GM10248 (cell line): Measurements from ENCODE around the gene COL17A1.

Source experiments
- CTCF ChIA-PET: fragments of 300-600 bp; sonication (Branson Sonifier 250); formaldehyde crosslinking; extraction: SDS; loops from one replicate; lab custom pipeline; 2021; ENCODE audit warnings: antibody characterized with exemption; lab: Yijun Ruan, JAX
- POLR2A ChIA-PET: fragments of 350-650 bp; sonication (Branson Sonifier 250); formaldehyde crosslinking; extraction: SDS; loops from one replicate; lab custom pipeline; 2020; ENCODE audit warnings: antibody characterized with exemption; lab: Yijun Ruan, JAX
- DNase-seq: peaks from one replicate; pipeline ENCODE4 v3.0.0; 2012; ENCODE audit errors: extremely low spot score
- CTCF ChIP-seq: IDR thresholded peaks from 2 replicates; pipeline ENCODE4 v1.5.1; 2012; ENCODE audit warnings: mild to moderate bottlenecking, low read depth; ENCODE audit errors: extremely low read depth, missing control alignments, control extremely low read depth

COL17A1 gene

GRCh38 chr10:104085801-104086400 is at the start of gene COL17A1:
Gene COL17A1, minus strand, starts transcription at chr10:104085880. Its CDS starts 5,207 bp downstream, at chr10:104080673.
- CTCF ChIA-PET, result no interaction called here
- DNase-seq, result no peak
- POLR2A ChIA-PET, result no interaction called here
- TF ChIP-seq CTCF, result no peak

- CTCF ChIA-PET, result interaction anchor here (1.5 to 2.1 kb wide), 2 partner anchors 9 to 160 kb away, joined by 4 to 15 read pairs; partner anchors contain the start of gene SFR1
These were observed 44.4 kb upstream of the COL17A1 start for GRCh38 chr10:104130041-104130440.

GRCh38 chr10:104128214-104128613 is 42.5 kb upstream of the COL17A1 start:
- TF ChIP-seq CTCF, result no peak
- CTCF ChIA-PET, result interaction anchor here (0.7 to 2.3 kb wide), 4 partner anchors 12 to 240 kb away, joined by 3 to 6 read pairs (median 4); no protein-coding TSS in a partner anchor
- DNase-seq, result no peak
- POLR2A ChIA-PET, result no interaction called here

More at GRCh38 chr10:104130041-104130440, 44.4 kb upstream of the COL17A1 start:
- POLR2A ChIA-PET, result no interaction called here
- no peak for DNase-seq
- TF ChIP-seq CTCF, result no peak

- CTCF ChIA-PET, result interaction anchor here (0.7 to 2.3 kb wide), 5 partner anchors 13 to 239 kb away, joined by 3 to 6 read pairs (median 4); no protein-coding TSS in a partner anchor
- TF ChIP-seq CTCF, result no peak
- no peak for DNase-seq
- POLR2A ChIA-PET, result no interaction called here
These were observed 41.7 kb upstream of the COL17A1 start for GRCh38 chr10:104127411-104127810.

- peak; percentile 26 for DNase-seq
- ChIA-PET CTCF (interaction anchor here (1.1 to 4.5 kb wide), 5 partner anchors 8 to 23 kb away, joined by 3 to 17 read pairs (median 4); no protein-coding TSS in a partner anchor), POLR2A (interaction anchor here (0.7 kb wide), 1 partner anchor 393 kb away, joined by 3 read pairs; no protein-coding TSS in a partner anchor)
- peak; percentile 47 for TF ChIP-seq CTCF
These were observed 37.7 kb upstream of the COL17A1 start for GRCh38 chr10:104123397-104123796.

GRCh38 chr10:104122225-104123107 is 36.8 kb upstream of the COL17A1 start:
- DNase-seq, result no peak
- TF ChIP-seq CTCF, result no peak
- POLR2A ChIA-PET, result interaction anchor here (0.6 to 1.3 kb wide), 2 partner anchors 132 to 765 kb away, joined by 4 to 5 read pairs; partner anchors contain the start of gene GSTO1
- CTCF ChIA-PET, result interaction anchor here (0.7 to 4.8 kb wide), 24 partner anchors 8 to 436 kb away, joined by 3 to 30 read pairs (median 4); no protein-coding TSS in a partner anchor
